K562 (cell line): ENCODE data around the gene ZFYVE28. TPM values are rescaled to one million over a fixed set of nuclear protein-coding genes. Genes with fewer than 3 reads are reported as not detected.

Experiments used
- CBFA2T2 ChIP-seq: fragments of 450-650 bp; conservative IDR thresholded peaks from 2 replicates; pipeline ENCODE4 v1.6.1; 2017; ENCODE audit warnings: mild to moderate bottlenecking
- ID3 ChIP-seq, 2 experiments: fragments of 250-450 bp in 1 of 2; fragments of 450-650 bp in 1 of 2; sonication (Bioruptor Pico) in 1 of 2; IDR thresholded peaks; 2 replicates each; pipeline versions ENCODE4 v1.6.1 to v1.8.0; 2016 to 2021; ENCODE audit warnings: mild to moderate bottlenecking in 2 of 2, moderate library complexity in 2 of 2, missing compliant biosample characterization in 1 of 2, missing genetic modification characterization in 1 of 2
- KDM5B ChIP-seq: fragments of 200-600 bp; sonication (generic); IDR thresholded peaks from 2 replicates; pipeline ENCODE4 v1.6.1; 2012; ENCODE audit warnings: low read depth, mild to moderate bottlenecking, moderate library complexity, low read length, control low read depth, inconsistent platforms; ENCODE audit not compliant: insufficient replicate concordance
- NFE2 ChIP-seq: IDR thresholded peaks from 2 replicates; pipeline ENCODE4 v1.6.1; 2014; ENCODE audit warnings: antibody characterized with exemption, low read depth
- PKNOX1 ChIP-seq: fragments of 450-650 bp; IDR thresholded peaks from 2 replicates; pipeline ENCODE4 v1.6.1; 2016
- PURB ChIP-seq: sonication (generic); formaldehyde crosslinking; IDR thresholded peaks from 2 replicates; pipeline ENCODE4 v1.9.0; 2021; ENCODE audit warnings: low read depth, mild to moderate bottlenecking, missing genetic modification reagents
- REST ChIP-seq, 2 experiments: fragments of 450-650 bp; formaldehyde crosslinking in 1 of 2; IDR thresholded peaks; 2 replicates each; pipeline versions ENCODE4 v1.4.0 to v1.6.1; 2014 to 2020; ENCODE audit warnings: mild to moderate bottlenecking in 2 of 2, borderline replicate concordance in 1 of 2, low read depth in 1 of 2
- SLC30A9 ChIP-seq: fragments of 250-450 bp; sonication (Bioruptor Pico); IDR thresholded peaks from 2 replicates; pipeline ENCODE4 v1.8.0; 2022; ENCODE audit warnings: mild to moderate bottlenecking, moderate library complexity
- TARDBP ChIP-seq: fragments of 450-650 bp; IDR thresholded peaks from 2 replicates; pipeline ENCODE4 v1.6.1; 2016
- ZC3H8 ChIP-seq: fragments of 450-650 bp; IDR thresholded peaks from 2 replicates; pipeline ENCODE4 v1.6.1; 2017
- ZNF224 ChIP-seq: sonication (generic); formaldehyde crosslinking; IDR thresholded peaks from 2 replicates; pipeline ENCODE4 v1.8.0; 2022; ENCODE audit warnings: mild to moderate bottlenecking, missing genetic modification reagents
- ZNF41 ChIP-seq: fragments of 250-450 bp; sonication (Bioruptor Pico); conservative IDR thresholded peaks from 2 replicates; pipeline ENCODE4 v1.4.0; 2020; ENCODE audit warnings: mild to moderate bottlenecking
- ZNF431 ChIP-seq: sonication (generic); formaldehyde crosslinking; IDR thresholded peaks from 2 replicates; pipeline ENCODE4 v1.8.0; 2022; ENCODE audit warnings: mild to moderate bottlenecking, missing genetic modification reagents
- ZNF75A ChIP-seq: fragments of 450-650 bp; formaldehyde crosslinking; IDR thresholded peaks from 2 replicates; pipeline ENCODE4 v1.4.0; 2020; ENCODE audit warnings: mild to moderate bottlenecking
- polyA plus RNA-seq, 8 experiments: library from polyadenylated mRNA; depleted of rRNA in 4 of 8; stranded (reverse) in 5 of 8; unstranded in 3 of 8; fragments of >200 nt; fragmentation: Nextera tagmentation in 2 of 8; fragmentation: Illumina TruSeq in 1 of 8; extraction: Ambion mirVana in 2 of 8; extraction: Trizol in 1 of 8; gene quantifications; 2 replicates each; pipeline versions ENCODE4 v1.2.1 to v1.2.3, GENCODE V29; 2011 to 2014; ENCODE audit warnings: inconsistent platforms in 1 of 8, missing spikeins in 1 of 8
- total RNA-seq, 7 experiments: library from RNA; depleted of rRNA in 6 of 7; stranded (reverse); fragments of >200 nt in 6 of 7; fragmentation: Illumina TruSeq in 2 of 7; extraction: Trizol in 2 of 7; gene quantifications; 2 replicates each; pipeline versions ENCODE4 v1.2.1 to v1.2.3, GENCODE V29; 2011 to 2021; ENCODE audit warnings: low replicate concordance in 1 of 7
- TF ChIP-seq, protein P1 (sequence below): fragments of 200-800 bp; sonication (Bioruptor generic); IDR thresholded peaks from 2 replicates; pipeline ENCODE4 v1.6.1; 2017; ENCODE audit warnings: missing genetic modification characterization, missing compliant biosample characterization
- TF ChIP-seq, protein P2 (sequence below), 2 experiments: fragments of 450-650 bp; conservative IDR thresholded peaks; 2 replicates each; pipeline ENCODE4 v1.6.1; 2017; ENCODE audit warnings: mild to moderate bottlenecking in 2 of 2, moderate library complexity in 2 of 2

Gene ZFYVE28
- total and polyA plus RNA-seq, 9 of the 15 experiments (the other 6 are each of a cell fraction or from before 2014, with no cell fraction given): 1.3 to 24.8 (median 8.9) TPM

DNA sequence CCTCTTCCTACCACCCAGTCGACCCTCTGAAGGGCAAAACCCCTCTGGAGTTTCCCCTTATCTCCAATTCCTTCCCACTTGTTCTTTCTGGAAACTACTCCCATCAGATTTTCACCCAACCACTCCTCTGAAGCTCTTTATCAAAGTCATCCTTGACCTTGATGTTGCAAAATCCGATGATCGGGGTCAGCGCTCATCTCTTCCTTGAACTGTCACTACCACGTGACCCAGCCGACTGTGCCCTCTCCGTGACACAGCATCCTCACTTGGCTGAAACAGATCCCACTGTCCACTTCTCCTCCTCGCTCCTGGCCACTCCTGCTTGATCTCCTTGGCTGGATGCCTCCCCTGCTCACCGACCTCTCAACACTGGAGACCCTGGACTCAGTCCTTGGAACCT, 1.4 kb upstream of the ZFYVE28 start (continued):
- TF ChIP-seq ID3 (CRISPR knock-in tag; IDR thresholded peaks at IDR 0.05): no peak
- TF ChIP-seq ID3 (tag; IDR thresholded peaks at IDR 0.05): no peak
- peak; percentile 78 for TF ChIP-seq NFE2
- no peak for TF ChIP-seq TARDBP
- TF ChIP-seq ZC3H8: no peak
- TF ChIP-seq ZNF431 (CRISPR knock-in tag): no peak
- no peak for TF ChIP-seq KDM5B
- TF ChIP-seq PURB (CRISPR knock-in tag): no peak
- TF ChIP-seq ZNF75A: no peak
- no peak for TF ChIP-seq SLC30A9 (CRISPR knock-in tag)
- TF ChIP-seq ZNF224 (CRISPR knock-in tag): no peak
- peak; percentile 56 for TF ChIP-seq PKNOX1
- TF ChIP-seq, protein P1, sequence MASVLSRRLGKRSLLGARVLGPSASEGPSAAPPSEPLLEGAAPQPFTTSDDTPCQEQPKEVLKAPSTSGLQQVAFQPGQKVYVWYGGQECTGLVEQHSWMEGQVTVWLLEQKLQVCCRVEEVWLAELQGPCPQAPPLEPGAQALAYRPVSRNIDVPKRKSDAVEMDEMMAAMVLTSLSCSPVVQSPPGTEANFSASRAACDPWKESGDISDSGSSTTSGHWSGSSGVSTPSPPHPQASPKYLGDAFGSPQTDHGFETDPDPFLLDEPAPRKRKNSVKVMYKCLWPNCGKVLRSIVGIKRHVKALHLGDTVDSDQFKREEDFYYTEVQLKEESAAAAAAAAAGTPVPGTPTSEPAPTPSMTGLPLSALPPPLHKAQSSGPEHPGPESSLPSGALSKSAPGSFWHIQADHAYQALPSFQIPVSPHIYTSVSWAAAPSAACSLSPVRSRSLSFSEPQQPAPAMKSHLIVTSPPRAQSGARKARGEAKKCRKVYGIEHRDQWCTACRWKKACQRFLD: no peak
- TF ChIP-seq CBFA2T2: peak; percentile 69
- no peak for TF ChIP-seq ZNF41
- TF ChIP-seq, protein P2, sequence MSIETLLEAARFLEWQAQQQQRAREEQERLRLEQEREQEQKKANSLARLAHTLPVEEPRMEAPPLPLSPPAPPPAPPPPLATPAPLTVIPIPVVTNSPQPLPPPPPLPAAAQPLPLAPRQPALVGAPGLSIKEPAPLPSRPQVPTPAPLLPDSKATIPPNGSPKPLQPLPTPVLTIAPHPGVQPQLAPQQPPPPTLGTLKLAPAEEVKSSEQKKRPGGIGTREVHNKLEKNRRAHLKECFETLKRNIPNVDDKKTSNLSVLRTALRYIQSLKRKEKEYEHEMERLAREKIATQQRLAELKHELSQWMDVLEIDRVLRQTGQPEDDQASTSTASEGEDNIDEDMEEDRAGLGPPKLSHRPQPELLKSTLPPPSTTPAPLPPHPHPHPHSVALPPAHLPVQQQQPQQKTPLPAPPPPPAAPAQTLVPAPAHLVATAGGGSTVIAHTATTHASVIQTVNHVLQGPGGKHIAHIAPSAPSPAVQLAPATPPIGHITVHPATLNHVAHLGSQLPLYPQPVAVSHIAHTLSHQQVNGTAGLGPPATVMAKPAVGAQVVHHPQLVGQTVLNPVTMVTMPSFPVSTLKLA (conservative IDR thresholded peaks at IDR 0.05): peak in 1 of 2 experiments; percentile 30; a peak in 1 of 4 replicates
- TF ChIP-seq REST (IDR thresholded peaks at IDR 0.05; ENCODE audit: borderline replicate concordance): peak; percentile 39
- TF ChIP-seq REST (CRISPR knock-in tag; IDR thresholded peaks at IDR 0.05; ENCODE audit: low read depth): no peak
